ENCODE results near the gene SLC32A1.

The SLC32A1 gene

DNA sequence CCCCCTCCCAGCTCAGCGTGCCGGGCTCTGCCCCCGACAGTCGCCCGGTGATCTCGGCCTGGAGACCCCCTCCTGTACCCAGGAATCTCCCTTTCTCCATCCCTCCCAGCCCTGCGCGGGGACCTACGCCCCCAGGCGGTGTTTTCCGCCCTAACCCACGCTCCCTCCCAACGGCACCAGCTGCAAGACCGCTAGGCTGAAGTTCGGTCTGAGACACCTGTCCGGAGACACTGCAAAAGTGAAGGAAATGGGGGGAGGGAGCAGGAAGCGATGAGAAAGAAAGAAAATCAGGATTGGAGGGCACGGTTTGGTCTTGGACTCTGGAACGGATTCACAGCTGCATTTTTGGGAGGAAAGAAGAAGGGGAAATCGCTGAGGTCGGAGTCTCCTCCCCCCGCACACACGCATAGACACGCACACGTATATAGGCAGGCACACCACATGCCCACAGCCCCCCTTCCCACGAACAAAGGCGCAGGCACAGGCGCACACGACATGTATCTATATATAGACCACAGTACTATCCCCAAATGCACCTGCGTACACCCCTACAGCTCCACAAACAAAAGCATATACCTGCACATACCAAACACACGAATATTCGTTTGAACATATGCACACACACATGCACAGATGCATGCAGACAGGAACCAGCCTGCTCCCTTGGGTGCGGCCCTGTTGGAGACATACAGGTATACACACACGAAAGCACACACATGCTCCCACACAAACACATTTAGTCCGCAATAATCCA is 1.0 kb downstream of the SLC32A1 start:
- no peak for DNase-seq (ENCODE audit: low read depth)

- no peak for DNase-seq (ENCODE audit: low read depth)
Observed at GRCh38 chr20:38725931-38726803, 1.9 kb downstream of the SLC32A1 start.

GRCh38 chr20:38726804-38727606 is 2.7 kb downstream of the SLC32A1 start:
- peak; percentile 24 for DNase-seq (ENCODE audit: low read depth)

GRCh38 chr20:38727607-38728190 is 3.4 kb downstream of the SLC32A1 start:
- no peak for DNase-seq (ENCODE audit: low read depth)

- DNase-seq (ENCODE audit: low read depth), result no peak
Observed at GRCh38 chr20:38728191-38728781, 4.0 kb downstream of the SLC32A1 start.

DNA sequence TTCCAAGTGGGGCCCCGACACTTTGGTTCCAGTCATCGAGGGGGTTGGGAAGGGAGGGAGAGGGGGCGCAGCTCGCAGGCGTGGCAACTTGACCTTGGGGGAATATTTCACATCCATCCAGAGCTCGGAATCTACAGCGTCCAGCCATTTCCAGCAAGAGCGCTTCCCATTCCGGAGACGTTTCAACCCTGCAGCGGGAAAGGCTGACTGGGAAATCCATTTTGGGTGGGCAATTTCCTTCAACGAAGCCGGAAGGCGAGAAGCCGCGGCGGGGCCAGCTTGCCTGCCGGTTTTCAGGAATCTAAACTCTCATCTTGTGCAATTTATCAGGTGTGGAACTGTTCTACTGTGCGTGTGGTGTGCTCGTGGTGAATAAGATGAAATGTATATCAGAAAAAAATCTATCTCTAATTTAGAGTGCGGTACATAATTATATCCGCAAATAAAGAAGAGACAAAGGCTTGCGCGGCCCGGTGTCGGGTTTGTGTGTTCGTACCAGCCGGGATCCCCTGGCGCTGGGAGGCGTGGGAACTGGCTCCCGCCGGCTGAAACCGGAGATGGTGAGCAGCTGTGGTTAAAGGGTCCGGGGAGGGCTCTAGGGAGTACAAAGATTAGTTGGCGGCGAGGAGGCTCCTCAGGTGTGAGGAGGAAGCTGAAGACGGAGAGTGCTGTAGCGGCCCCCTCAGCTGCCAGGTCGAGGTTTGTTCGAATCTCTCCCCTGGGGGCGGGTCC is 4.8 kb downstream of the SLC32A1 start:
- no peak for DNase-seq (ENCODE audit: low read depth)

- no peak for DNase-seq (ENCODE audit: low read depth)
Observed at GRCh38 chr20:38729767-38730166, 5.5 kb downstream of the SLC32A1 start.

DNA sequence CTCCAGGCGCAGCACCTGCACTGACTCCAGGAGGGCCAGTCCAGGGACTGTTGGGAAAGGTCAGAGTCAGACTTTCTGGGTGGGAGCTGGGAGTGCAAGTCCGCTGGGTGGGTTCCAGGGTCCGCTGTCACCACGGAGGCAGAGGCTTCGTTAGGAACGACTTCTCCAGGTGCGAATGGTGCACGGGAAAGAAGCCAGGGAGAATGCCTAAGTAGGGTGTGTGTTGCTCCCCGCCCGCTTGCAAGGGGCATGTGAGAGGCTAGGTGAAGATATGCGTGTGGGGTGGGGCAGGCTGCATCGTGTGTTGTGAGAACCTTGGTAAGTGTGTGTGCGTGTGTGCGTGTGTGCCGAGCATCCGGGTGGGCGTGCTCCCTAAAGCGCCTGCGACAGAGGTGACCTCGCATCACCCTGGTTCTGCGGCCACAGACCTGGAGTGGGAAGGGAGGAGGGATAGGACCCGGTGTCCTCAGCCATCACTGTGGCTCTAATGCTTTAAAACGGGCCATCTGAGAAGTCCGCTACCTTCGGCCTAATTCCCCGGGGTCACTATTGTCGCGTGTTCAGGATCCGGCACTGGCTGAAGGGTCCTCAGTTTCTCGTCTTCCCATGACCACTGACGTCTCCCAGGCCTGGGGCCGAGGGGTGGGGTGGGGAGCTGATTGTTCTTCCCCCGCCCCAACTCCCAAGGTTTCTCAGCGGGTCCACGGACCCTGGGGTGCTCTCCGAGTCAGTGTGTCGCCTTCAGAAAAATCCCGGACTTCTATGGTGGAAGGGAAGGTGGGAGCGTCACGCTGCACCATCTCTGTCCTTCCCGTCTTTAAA is 6.1 kb downstream of the SLC32A1 start:
- no peak for DNase-seq (ENCODE audit: low read depth)

DNA sequence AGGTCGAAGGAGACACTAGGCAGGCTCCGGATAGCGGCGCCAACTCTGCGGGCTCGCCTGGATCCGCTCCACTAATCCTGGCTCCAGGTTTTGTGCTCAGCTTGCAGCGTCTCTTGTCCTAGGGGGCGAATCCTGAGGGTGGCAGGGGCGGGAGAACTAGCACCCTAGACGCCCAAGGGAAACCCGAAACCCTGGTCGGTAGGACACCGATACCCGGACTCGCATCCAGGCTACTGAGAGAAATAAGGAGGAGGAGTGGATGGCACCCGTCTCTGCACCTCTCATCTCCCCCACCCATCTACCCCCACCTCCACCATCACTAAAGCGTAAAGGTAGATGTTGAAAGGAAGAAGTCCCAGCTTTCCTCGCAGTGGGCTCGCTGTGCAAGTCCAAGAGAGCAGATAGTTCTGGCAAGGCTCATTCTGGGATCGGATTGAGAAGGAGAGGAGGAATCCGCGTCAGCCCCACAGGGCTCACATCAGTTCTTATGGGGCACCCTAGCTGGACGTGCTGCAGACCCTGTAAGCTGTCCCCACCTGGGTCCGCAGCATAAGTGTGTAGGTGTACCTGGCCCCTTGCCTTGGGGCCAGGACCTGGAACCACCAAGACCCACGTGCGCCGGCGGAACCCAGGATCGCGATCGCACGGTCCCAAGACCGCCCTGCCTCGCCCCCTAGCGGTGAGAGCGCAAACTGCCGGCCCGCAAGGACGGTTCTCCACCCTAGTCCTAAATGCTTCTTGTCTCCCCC is 6.9 kb downstream of the SLC32A1 start:
- peak; percentile 63 for DNase-seq (ENCODE audit: low read depth)

GRCh38 chr20:38731738-38732113 is 7.4 kb downstream of the SLC32A1 start:
- DNase-seq (ENCODE audit: low read depth), result no peak

DNA sequence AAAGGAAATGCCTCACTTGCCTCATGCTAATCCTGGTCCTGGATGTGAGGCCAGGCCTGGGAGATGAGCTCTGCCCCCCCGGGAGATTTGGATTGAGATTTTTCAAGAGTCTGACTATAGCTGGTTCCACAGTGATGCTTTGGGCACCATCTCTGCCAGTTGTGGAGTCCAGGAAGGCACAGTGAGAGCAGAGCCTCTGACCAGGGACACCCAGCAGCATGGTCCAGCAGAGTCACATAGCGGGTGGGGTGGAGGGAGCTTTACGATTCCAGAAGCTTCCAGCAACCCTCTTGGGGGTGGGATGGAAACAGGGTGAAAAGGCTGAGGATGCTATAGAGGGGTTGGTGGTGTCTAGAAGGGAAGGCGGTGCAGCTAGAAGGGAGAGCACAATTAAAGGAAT is 8.7 kb downstream of the SLC32A1 start:
- no peak for DNase-seq (ENCODE audit: low read depth)

DNA sequence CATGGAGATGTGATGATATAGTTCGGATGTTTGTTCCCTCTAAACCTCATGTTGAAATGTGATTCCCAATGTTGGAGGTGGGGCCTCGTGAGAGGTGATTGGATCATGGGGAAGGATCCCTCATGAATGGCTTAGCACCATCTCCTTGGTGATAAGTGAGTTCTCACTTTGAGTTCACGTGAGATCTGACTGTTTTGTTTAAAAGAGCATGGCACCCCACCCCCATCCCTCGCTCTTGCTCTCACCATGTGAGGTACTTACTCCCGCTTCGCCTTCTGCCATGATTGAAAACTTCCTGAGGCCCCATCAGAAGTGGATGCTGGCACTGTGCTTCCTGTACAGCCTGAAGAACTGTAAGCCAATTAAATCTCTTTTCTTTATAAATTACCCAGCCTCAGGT is 10.9 kb downstream of the SLC32A1 start:
- no peak for DNase-seq (ENCODE audit: low read depth)

GRCh38 chr20:38737887-38738286 is 13.6 kb downstream of the SLC32A1 start:
- DNase-seq (ENCODE audit: low read depth), result no peak

DNA sequence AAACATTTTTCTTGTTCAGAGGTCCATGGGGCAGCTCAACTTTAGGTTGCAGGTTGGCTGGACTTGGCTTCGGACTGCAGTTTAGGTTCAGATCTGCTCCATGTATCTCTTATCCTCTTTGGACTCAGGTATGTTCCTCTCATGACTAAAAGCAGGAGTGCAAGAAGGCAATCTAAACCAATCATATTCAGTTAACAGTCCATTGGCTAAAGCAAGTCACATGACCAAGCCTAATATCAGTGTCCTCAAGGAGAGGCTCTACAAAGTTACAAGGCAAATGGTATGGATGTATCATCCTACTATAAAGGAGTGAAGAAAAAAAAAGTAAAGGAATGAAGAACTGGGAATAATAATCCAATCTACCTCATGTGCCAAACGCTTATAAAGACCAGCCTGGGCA is 21.5 kb downstream of the SLC32A1 start:
- DNase-seq (ENCODE audit: low read depth), result no peak

- DNase-seq (ENCODE audit: low read depth), result no peak
Observed at GRCh38 chr20:38747495-38748096, 23.3 kb downstream of the SLC32A1 start.

- peak; percentile 96 for DNase-seq (ENCODE audit: low read depth)
Observed at GRCh38 chr20:38748097-38748860, 24.0 kb downstream of the SLC32A1 start, which contains the start of gene ACTR5. ACTR5 (plus strand) TSS chr20:38748460; CDS start chr20:38748479, 19 bp downstream.

- DNase-seq (ENCODE audit: low read depth), result peak; percentile 36
Observed at GRCh38 chr20:38748861-38749149, 24.5 kb downstream of the SLC32A1 start.

DNA sequence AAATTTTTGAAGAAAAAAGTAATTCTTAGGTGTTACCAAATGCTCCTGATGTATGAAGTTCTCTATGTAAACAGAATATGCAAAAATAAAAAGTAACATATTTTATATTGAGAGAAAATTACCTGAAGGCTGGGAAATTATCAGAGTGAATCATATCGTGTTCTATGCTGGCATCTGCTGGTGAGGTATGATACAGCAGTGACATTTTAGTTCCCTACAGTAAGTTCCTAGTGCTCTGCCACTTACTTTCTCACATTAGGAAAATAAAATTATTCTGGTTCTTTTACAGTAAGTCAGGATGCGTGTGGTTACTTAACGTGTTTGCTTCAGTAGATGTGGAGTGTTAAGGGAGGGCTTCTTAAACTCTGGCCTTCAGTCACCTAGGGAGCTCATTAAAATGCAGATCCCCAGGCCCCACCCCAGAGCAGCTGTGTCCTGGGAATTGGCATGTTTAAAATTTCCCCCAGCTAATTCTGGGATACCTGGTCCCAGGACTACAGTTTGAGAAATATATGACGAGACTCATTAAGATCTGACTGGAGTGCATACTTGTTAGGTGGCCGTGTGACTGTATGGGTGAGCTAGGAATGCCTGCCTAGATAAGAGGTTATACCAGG is 27.2 kb downstream of the SLC32A1 start:
- no peak for DNase-seq (ENCODE audit: low read depth)
